ENCODE results near the gene TMEM236.

DNA sequence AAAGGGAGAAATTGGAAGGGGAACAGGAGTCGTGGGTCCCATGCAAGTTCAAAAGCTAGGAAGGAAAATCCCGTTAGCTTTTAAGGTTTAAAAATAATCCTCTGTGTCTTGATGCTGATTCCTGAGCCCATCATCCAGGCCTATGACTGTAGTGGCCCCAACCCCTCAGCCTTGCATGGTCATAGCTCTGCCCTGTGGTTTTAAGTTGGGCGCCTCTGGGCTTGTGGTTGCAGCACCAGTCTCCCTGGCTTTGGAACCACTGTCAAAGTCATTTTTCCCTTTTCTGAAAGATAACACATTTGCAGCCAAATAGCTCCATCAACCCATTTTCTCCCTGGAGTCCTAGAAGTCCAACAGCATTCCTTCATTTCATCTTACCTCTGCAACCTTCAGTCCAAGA, 13.6 kb downstream of the TMEM236 start:
- TF ChIP-seq POLR2A (IDR thresholded peaks at IDR 0.05) (no peak), EP300 (IDR thresholded peaks at IDR 0.05) (no peak)
- TF ChIP-seq, protein P1, sequence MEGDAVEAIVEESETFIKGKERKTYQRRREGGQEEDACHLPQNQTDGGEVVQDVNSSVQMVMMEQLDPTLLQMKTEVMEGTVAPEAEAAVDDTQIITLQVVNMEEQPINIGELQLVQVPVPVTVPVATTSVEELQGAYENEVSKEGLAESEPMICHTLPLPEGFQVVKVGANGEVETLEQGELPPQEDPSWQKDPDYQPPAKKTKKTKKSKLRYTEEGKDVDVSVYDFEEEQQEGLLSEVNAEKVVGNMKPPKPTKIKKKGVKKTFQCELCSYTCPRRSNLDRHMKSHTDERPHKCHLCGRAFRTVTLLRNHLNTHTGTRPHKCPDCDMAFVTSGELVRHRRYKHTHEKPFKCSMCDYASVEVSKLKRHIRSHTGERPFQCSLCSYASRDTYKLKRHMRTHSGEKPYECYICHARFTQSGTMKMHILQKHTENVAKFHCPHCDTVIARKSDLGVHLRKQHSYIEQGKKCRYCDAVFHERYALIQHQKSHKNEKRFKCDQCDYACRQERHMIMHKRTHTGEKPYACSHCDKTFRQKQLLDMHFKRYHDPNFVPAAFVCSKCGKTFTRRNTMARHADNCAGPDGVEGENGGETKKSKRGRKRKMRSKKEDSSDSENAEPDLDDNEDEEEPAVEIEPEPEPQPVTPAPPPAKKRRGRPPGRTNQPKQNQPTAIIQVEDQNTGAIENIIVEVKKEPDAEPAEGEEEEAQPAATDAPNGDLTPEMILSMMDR (IDR thresholded peaks at IDR 0.05) = no peak

Data from gastroesophageal sphincter (tissue), 3 donors.